Measurements from ENCODE around the gene MASTL. TPM values are rescaled to one million over a fixed set of nuclear protein-coding genes. Genes with fewer than 3 reads are reported as not detected.
A peak's percentile ranks its signal among the peaks of the same experiment; 100 is the strongest.
"Not testable (repeated sequence)": the region's sequence is repeated elsewhere in the genome, so short reads cannot be mapped to it uniquely, and the experiment has no call there.

The MASTL gene
- polyA plus RNA-seq, 1 of the 3 experiments (the other 2 are of a cell fraction) = 5.8 TPM

- Histone ChIP-seq H3K27ac (ENCODE audit: low read depth in 2 of 2, low read length in 1 of 2) (peak overlapping the region in 1 of 2 experiments; percentile 98; a peak in 2 of 4 replicates), H3F3A (replicated peaks; ENCODE audit: insufficient read depth) (peaks cover 16% of the 10 kb centered on the region), H3K4me3 (ENCODE audit: low read depth in 2 of 2, low read length in 1 of 2) (peak overlapping the region; percentile 81 to 82), H3K79me2 (ENCODE audit: insufficient read depth) (peaks cover 70% of the 10 kb centered on the region), H3K9ac (peak overlapping the region; percentile 93), H2AFZ (ENCODE audit: low read depth) (peak overlapping the region; percentile 92), H3K4me1 (ENCODE audit: control insufficient read depth in 1 of 2, insufficient read depth in 2 of 2, low read depth in 1 of 2, low read length in 1 of 2) (peaks cover 2 to 19% of the 10 kb centered on the region in 2 experiments; a peak in 3 of 4 replicates), H4K20me1 (ENCODE audit: insufficient read depth) (peaks cover 13% of the 10 kb centered on the region), H3K36me3 (replicated peaks in 1 of 2; ENCODE audit: control insufficient read depth in 1 of 2, insufficient read depth in 2 of 2, low read length in 1 of 2) (peaks cover 22 to 24% of the 10 kb centered on the region in 2 experiments), H3K4me2 (peak overlapping the region; percentile 95)
- 81% methylated on average over 16 of the region's 17 CpGs for WGBS (ENCODE audit: low lambda C conversion rate)
- DNase-seq; H3K9me3 ChIP-seq; CTCF ChIA-PET; H3K9me2 ChIP-seq; H3K27me3 ChIP-seq (ENCODE audit: insufficient read depth): not testable (repeated sequence)
- POLR2A ChIA-PET = interaction anchor here (0.7 kb wide), 1 partner anchor 83 kb away, joined by 3 read pairs; no protein-coding TSS in a partner anchor
Observed at GRCh38 chr10:27156566-27156965, 1.4 kb downstream of the MASTL start.

DNA sequence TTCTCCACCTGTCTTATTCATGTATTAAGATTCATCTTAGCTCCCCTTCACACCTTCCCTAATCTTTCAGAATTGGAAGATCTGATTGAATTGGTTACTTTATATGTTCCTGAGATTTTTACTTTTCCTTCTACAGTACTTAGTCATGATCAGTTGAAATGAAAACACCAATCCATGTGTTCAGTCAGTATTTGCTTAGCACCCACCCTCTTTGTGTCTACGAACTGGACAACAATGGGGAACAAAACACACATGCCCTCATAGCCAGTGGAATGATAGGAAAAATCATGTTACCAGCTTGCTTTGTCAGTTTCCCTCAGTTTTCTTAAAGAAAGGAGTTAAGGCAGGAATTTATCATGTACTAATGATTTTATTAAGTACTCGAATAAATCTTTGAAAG, 2.0 kb downstream of the MASTL start:
- H3K9me2 ChIP-seq = no peaks in the 10 kb centered on the region
- DNase-seq = no peak
- peak overlapping the region; percentile 93 for H3K9ac ChIP-seq
- peaks cover 16% of the 10 kb centered on the region for H3F3A ChIP-seq (replicated peaks; ENCODE audit: insufficient read depth)
- no peak overlapping the region for H2AFZ ChIP-seq (ENCODE audit: low read depth)
- H3K4me3 ChIP-seq (ENCODE audit: low read depth in 2 of 2, low read length in 1 of 2) = peak overlapping the region in 1 of 2 experiments; percentile 82; a peak in 2 of 4 replicates
- no peaks in the 10 kb centered on the region for H3K27me3 ChIP-seq (ENCODE audit: insufficient read depth)
- H3K4me2 ChIP-seq = peak overlapping the region; percentile 95
- CTCF ChIA-PET = no interaction called here
- H4K20me1 ChIP-seq (ENCODE audit: insufficient read depth) = peaks cover 12% of the 10 kb centered on the region
- WGBS (ENCODE audit: low lambda C conversion rate) = 62% methylated on average over 2 of the region's 2 CpGs
- peaks cover 64% of the 10 kb centered on the region for H3K79me2 ChIP-seq (ENCODE audit: insufficient read depth)
- TF ChIP-seq EP300 (IDR thresholded peaks at IDR 0.05; ENCODE audit: borderline replicate concordance in 1 of 2, low read depth in 1 of 2, low read length in 1 of 2) (no peak), TAF1 (IDR thresholded peaks at IDR 0.05; ENCODE audit: borderline replicate concordance, low read depth, low read length) (no peak), RCOR1 (IDR thresholded peaks at IDR 0.05; ENCODE audit: low read length) (no peak), MXI1 (IDR thresholded peaks at IDR 0.05; ENCODE audit: low read depth, low read length) (no peak), ELF1 (IDR thresholded peaks at IDR 0.05) (no peak), POLR2AphosphoS5 (IDR thresholded peaks at IDR 0.05; ENCODE audit: low read depth, low read length) (no peak), FOXM1 (IDR thresholded peaks at IDR 0.05; ENCODE audit: low read depth) (no peak)
- TF ChIP-seq, protein P1, sequence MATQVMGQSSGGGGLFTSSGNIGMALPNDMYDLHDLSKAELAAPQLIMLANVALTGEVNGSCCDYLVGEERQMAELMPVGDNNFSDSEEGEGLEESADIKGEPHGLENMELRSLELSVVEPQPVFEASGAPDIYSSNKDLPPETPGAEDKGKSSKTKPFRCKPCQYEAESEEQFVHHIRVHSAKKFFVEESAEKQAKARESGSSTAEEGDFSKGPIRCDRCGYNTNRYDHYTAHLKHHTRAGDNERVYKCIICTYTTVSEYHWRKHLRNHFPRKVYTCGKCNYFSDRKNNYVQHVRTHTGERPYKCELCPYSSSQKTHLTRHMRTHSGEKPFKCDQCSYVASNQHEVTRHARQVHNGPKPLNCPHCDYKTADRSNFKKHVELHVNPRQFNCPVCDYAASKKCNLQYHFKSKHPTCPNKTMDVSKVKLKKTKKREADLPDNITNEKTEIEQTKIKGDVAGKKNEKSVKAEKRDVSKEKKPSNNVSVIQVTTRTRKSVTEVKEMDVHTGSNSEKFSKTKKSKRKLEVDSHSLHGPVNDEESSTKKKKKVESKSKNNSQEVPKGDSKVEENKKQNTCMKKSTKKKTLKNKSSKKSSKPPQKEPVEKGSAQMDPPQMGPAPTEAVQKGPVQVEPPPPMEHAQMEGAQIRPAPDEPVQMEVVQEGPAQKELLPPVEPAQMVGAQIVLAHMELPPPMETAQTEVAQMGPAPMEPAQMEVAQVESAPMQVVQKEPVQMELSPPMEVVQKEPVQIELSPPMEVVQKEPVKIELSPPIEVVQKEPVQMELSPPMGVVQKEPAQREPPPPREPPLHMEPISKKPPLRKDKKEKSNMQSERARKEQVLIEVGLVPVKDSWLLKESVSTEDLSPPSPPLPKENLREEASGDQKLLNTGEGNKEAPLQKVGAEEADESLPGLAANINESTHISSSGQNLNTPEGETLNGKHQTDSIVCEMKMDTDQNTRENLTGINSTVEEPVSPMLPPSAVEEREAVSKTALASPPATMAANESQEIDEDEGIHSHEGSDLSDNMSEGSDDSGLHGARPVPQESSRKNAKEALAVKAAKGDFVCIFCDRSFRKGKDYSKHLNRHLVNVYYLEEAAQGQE (IDR thresholded peaks at IDR 0.05; ENCODE audit: low read depth, low read length) = no peak
- TF ChIP-seq, protein P2, sequence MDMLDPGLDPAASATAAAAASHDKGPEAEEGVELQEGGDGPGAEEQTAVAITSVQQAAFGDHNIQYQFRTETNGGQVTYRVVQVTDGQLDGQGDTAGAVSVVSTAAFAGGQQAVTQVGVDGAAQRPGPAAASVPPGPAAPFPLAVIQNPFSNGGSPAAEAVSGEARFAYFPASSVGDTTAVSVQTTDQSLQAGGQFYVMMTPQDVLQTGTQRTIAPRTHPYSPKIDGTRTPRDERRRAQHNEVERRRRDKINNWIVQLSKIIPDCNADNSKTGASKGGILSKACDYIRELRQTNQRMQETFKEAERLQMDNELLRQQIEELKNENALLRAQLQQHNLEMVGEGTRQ (IDR thresholded peaks at IDR 0.05; ENCODE audit: borderline replicate concordance, low read depth, low read length) = no peak
- peaks cover 1 to 19% of the 10 kb centered on the region in 2 experiments; a peak in 3 of 4 replicates for H3K4me1 ChIP-seq (ENCODE audit: control insufficient read depth in 1 of 2, insufficient read depth in 2 of 2, low read depth in 1 of 2, low read length in 1 of 2)
- peaks cover 28 to 29% of the 10 kb centered on the region in 2 experiments for H3K36me3 ChIP-seq (replicated peaks in 1 of 2; ENCODE audit: control insufficient read depth in 1 of 2, insufficient read depth in 2 of 2, low read length in 1 of 2)
- POLR2A ChIA-PET = no interaction called here
- H3K9me3 ChIP-seq = no peaks in the 10 kb centered on the region
- H3K27ac ChIP-seq (ENCODE audit: low read depth in 2 of 2, low read length in 1 of 2) = peak overlapping the region in 1 of 2 experiments; percentile 98; a peak in 1 of 4 replicates

Measured in SK-N-SH (cell line).